GM21390 (cell line): ENCODE data around the gene CAMK2N2.

Source experiments
- ATAC-seq: cut with Tn5 transposase; IDR thresholded peaks from one replicate; pipeline ENCODE4 v1.9.1; 2021; ENCODE audit not compliant: unreplicated experiment

CAMK2N2 gene

GRCh38 chr3:184240384-184241140 is 20.8 kb downstream of the CAMK2N2 start:
- ATAC-seq = no peak

DNA sequence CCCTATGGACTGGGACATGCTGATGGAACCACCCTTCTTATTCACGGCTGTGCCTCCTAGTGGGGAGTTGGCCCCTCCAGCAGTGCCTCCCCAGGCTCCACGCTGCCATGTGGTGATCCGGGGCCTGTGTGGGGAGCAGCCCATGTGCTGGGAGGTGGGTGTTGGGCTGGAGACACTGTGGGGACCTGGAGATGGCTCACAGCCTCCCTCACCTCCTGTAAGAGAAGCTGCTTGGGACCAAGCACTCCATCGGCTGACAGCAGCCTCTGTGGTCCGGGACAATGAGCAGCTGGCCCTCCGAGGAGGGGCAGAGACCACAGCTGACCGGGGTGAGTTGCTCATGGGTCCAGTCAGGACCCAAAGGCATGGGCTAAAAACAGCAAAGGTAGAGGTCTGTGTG is 21.6 kb downstream of the CAMK2N2 start:
- no peak for ATAC-seq

DNA sequence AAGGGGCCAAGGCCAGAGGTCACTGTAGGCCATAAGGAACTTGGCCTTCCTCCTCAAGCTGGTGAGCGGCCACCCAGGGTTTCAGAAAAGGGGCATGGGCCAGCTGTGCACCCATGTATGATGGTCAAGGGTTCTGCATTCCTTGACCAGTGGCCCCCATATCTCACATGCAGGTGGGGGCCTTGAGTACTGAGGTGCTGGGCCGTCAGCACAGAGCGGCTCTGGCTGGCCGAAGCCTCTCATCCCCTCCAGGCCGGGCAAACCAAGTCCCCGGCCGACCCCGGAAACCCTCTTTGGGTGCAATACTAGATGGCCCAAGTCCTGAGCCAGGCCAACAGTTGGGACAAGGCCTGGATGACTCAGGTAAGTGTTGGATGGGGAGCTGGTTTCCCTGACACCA is 22.1 kb downstream of the CAMK2N2 start:
- no peak for ATAC-seq

DNA sequence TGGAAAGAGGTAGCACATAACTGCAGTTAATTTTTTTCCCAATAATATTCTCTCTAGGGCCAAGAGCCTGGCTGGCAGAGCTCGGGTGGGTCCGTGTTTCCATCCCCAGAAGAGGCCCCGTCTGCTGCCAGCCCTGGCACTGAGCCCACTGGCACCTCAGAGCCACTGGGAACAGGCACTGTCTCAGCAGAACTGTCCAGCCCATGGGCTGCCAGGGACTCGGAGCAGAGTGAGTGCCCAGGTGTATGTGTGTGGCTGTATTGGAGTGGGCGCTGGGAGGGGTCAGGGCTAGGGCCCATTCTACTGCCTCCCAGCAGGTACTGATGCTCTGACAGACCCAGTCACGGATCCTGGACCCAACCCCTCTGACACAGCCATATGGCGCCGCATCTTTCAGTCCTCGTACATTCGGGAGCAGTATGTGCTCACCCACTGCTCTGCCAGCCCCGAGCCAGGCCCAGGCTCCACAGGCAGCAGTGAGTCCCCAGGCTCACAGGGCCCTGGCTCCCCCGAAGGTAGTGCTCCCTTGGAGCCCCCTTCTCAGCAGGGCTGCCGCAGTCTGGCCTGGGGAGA is 23.0 kb downstream of the CAMK2N2 start:
- no peak for ATAC-seq

DNA sequence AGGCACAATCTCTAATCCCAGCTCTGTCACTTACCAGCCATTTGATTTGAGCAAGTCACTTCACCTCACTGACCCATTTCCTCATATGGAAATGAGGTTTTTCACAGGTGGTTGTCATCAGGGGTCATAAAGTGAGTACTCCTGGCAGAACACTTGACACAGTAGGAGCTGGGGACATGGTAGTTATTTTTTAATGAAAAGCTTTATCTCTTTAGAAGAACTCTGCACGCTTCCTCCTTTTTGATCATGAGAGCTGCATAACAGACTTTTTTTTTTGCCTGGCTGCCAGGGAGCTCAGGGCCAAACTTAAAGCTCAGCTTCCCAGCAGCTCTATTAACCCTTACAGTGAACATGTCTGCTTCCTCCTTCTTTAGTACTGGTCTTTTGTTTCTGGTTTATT is 23.5 kb downstream of the CAMK2N2 start:
- ATAC-seq = no peak

- ATAC-seq = no peak
Measured at GRCh38 chr3:184237211-184237610, 24.1 kb downstream of the CAMK2N2 start.

- ATAC-seq = no peak
Measured at GRCh38 chr3:184236636-184237035, 24.7 kb downstream of the CAMK2N2 start.

- ATAC-seq = no peak
Measured at GRCh38 chr3:184236033-184236410, 25.3 kb downstream of the CAMK2N2 start.

- no peak for ATAC-seq
Measured at GRCh38 chr3:184235381-184236032, 25.8 kb downstream of the CAMK2N2 start.

GRCh38 chr3:184234671-184235380 is 26.5 kb downstream of the CAMK2N2 start:
- no peak for ATAC-seq

DNA sequence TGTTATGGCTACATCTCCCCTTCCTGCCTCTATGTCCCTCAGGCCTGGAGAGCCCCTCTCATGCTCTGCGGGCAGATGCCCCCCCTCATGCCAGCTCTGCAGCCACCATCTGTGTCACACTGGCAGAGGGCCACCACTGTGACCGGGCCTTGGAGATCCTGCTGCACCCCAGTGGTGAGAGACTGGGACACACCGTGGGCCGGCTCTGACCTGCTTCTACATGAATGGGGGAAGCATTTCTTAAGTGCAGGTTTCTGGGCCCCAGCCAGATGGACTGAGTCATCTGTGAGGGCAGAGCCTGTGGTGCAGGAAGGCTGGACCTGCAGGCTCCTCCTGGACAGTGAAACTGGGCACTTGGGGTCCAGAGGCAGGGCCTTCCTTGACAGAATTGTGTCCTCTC is 27.1 kb downstream of the CAMK2N2 start:
- ATAC-seq = no peak

- ATAC-seq = no peak
Measured at GRCh38 chr3:184233127-184233843, 28.1 kb downstream of the CAMK2N2 start.

DNA sequence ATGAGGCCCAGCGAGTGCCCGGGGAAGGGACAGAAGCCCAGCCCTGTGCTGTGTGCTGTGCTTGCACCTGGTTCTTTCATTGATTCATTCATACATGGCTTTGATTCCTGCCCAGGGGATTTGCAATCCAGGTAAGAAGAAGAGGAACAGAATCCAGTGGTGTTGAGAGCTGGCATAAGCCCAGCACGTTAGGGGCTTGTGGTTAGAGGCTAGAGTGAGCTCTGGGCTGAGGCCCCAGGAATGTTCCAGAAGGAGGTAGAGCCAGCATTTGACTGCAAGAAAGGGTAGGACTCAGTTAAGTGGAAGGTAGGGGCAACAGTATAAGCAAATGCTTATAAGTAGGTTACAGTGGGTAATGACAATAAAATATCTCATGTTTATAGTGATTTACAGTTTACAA is 29.7 kb downstream of the CAMK2N2 start:
- no peak for ATAC-seq

DNA sequence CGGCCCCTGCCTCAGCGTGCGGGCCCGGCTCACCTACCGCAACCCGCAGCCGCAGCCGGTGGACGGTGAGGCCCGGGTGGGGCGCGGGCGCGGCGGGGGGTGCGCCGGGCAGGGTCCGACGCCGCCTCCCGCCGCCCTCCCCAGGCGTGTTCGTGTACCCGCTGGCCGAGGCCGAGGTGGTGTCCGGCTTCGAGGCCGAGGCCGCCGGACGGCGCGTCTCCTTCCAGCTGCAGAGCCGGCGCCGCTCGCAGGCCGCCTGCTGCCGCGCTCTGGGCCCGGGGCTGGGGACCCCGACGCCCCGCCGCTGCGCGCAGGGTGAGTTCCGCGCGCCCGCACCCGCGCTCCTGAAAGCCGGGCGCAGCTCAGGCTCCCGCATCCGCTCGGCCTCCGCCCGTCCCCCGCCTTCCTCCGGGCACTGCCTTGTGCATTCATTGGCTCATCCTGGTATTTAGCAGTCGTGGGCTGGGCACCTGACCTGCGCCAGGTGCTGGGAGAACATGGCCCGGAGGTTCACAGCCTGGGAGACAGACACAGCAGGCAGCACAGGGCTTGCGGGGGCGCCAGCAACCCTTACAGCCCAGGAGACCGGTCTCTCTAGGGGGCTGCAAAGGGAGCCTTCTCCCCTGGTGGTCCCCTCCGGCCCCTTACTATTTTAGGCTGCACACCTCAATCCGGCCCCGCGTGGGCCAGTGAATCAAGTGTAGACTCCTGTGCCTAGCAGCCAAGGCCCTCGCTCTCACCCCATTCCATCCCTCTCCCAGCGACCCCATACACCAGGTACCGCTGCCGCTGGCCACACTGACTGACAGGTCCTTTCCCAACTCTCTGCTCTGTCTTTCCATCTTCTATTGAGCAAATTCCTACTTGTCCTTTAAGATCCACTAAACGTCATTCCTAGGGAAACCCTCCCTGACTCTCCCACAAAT is 30.5 kb downstream of the CAMK2N2 start:
- no peak for ATAC-seq

- ATAC-seq = no peak
Measured at GRCh38 chr3:184230081-184230602, 31.2 kb downstream of the CAMK2N2 start.

DNA sequence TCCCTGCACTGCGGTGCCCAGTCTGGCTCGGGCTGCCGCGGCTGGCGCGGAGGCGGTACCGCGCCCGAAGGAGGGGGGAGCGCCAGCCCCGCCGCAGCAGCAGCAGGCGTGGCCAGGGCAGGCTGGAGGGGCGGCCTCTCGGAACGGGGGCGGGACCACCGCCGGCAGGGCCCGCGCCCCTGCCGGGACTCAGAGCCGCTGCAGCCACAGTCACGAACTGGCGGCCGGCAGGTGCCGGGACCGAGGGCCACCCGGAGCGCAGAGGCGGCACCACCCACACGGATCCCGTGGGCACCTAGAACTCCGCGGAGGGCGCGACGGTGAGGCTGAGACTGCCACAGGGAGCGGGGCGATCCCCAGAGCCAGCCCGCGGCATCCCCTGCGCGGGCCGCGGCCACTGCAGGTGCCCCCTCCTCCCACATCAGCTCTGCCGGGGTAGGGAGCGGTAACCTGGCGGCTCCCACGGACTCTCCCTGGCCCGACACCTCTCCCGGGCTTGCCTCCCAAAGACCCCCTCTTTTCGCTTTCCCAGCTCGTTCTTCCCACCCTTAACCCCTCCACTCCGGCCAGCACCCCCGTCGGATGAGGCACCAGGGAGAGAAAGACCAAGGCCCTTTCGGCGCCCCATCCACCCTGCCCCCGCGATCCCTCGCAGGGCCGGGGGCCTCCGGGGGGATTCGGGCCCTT is 31.8 kb downstream of the CAMK2N2 start, which contains the start of gene VWA5B2:
VWA5B2 (plus strand) TSS at position 192 of the 687 bp plus-strand sequence. CDS start 944 bp downstream, outside the sequence.
- peak; percentile 84 for ATAC-seq

DNA sequence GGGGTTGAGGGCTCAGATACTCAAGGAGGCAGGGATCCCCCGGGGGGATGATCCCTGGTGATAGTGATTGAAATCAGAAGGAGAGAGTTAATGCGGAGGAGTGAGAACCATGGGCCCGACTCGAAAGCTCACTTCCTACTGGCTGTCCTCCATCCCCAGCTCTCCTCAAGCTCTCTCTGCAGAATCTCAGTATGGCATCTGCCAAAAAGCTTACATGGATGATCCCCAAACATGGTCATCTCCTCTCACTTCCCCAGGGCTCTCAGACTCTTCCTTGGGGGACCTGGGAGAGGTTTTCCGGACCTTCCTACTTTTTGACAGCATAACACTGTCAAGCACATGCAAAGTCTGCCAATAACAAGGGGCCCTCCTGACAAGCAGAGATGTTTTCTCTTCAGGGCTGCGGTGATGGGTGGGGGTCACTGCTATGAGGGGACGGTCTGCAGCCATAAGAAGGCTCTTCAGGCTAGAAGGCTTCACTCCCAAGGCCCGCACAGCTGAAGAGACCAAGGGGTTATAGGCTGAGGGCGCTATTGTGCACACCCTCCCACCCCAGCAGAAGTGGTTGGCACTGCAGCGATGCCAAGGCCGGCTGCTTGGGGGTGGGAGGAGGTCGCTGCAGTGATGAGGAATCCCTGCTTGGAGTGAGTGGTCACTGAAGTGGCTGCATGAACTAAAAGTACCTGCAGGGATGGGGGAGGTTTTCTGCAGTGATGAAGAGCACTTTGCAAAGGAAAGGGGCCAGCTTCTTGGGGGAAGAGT is 32.8 kb downstream of the CAMK2N2 start:
- no peak for ATAC-seq

DNA sequence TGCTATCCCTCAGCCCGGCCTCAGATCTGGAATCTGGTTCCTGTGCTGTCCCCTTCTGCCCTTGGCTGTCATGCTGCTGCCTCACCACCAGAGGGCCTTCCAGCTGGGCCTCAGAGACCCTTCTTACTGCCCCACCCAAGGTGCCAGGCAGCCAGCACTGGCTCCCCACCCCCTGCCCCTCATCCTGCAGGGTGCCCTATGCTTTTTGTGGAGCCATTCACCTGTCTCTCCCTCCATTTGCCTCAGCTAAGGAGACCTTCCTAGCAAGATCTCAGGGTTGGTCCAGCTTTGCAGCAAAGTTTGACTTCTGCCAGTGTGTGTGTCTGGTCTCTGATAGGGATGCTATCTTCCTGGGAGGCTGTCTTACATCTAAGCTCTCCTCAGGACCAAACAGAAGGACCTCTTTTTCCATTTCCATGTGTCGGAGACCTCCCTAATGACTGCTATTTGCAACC is 33.8 kb downstream of the CAMK2N2 start:
- ATAC-seq = no peak
